ENCODE data around the gene RNF224. TPM values are rescaled to one million over a fixed set of nuclear protein-coding genes. Genes with fewer than 3 reads are reported as not detected.
A peak's percentile ranks its signal among the peaks of the same experiment; 100 is the strongest.

The RNF224 gene
- total RNA-seq, 6 experiments from 2014 or later, result not detected

DNA sequence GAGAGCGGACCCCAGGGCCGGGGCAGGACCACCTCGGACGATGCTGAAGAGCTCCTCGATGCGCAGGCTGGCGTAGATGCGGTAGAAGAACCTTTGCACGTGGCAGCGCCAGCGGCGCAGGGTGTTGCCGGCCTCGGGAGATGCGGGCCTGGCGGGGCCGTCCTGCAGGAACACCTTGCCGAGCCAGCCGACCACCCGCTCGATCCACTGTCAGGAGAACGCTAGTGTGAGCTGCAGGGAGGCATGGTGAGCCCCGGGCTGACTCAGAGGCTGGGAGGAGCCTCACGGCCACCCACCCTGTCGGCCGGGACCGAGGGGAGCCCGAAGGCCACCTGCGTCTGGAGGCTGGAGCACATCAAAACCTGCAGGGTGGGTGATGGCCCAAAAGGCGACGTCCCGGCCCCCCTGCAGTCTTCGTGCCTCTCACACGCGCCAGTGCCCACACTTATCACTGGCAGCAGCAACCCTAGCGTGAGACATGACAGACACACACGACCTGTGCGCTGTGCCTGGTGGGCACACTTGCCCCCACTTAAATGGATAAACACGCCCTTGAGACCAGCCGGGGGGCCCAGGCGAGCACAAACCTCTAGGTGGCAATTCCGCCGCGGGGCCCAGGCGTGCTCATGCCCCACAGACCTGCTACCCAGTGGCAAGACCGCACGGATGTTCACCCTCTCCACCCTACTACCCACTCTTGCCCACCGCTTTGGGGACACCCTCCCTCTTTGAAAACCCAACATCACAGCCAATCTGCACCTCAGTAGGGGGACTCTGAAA is 42.2 kb upstream of the RNF224 start:
- Histone ChIP-seq H3K4me3 (no peak overlapping the region), H3K27me3 (no peaks in the 10 kb centered on the region), H3K36me3 (peaks cover 0 to 42% (median 15%) of the 10 kb centered on the region in 4 donors), H3K9me3 (no peaks in the 10 kb centered on the region), H3K4me1 (peaks cover 0 to 25% (median 12%) of the 10 kb centered on the region in 4 donors), H3K27ac (no peak overlapping the region)
- intact Hi-C loops (cut with DNase I), result loop anchor here in 1 of 2 donors (10.0 kb wide), 1 partner anchor 50 kb away; the partner anchor contains the start of gene SLC34A3
- TF ChIP-seq POLR2A (IDR thresholded peaks at IDR 0.05), result no peak
- TF ChIP-seq, protein P1, sequence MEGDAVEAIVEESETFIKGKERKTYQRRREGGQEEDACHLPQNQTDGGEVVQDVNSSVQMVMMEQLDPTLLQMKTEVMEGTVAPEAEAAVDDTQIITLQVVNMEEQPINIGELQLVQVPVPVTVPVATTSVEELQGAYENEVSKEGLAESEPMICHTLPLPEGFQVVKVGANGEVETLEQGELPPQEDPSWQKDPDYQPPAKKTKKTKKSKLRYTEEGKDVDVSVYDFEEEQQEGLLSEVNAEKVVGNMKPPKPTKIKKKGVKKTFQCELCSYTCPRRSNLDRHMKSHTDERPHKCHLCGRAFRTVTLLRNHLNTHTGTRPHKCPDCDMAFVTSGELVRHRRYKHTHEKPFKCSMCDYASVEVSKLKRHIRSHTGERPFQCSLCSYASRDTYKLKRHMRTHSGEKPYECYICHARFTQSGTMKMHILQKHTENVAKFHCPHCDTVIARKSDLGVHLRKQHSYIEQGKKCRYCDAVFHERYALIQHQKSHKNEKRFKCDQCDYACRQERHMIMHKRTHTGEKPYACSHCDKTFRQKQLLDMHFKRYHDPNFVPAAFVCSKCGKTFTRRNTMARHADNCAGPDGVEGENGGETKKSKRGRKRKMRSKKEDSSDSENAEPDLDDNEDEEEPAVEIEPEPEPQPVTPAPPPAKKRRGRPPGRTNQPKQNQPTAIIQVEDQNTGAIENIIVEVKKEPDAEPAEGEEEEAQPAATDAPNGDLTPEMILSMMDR (IDR thresholded peaks at IDR 0.05), result no peak
- WGBS (ENCODE audit: insufficient coverage, low coverage, low lambda C conversion rate, missing lambda C conversion rate), result 92% methylated on average over 7 of the region's 48 CpGs
- ATAC-seq (no peak), DNase-seq (no peak)

DNA sequence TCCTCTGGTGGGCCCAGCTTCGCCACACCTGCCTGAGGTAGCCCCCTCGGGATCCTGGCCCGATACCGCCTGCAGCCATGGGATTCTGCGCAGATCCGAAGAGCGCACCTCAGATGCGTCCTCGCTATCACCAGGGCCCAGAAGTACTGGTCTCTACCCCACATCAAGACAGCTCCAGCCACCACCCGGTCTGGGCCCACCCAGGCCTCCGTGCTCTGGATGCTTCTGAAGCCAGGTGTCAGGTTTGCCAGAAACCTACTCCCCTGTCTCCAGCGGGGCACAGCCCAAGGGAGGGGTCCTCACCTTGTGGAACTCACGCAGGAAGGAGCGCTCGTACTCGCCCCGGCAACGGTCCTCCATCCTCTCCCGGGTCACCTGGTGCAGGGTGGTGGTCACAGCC is 41.4 kb upstream of the RNF224 start:
- Histone ChIP-seq H3K4me1 (peaks cover 0 to 32% (median 15%) of the 10 kb centered on the region in 4 donors), H3K4me3 (no peak overlapping the region), H3K27ac (no peak overlapping the region), H3K27me3 (no peaks in the 10 kb centered on the region), H3K36me3 (peaks cover 0 to 41% (median 13%) of the 10 kb centered on the region in 4 donors), H3K9me3 (no peaks in the 10 kb centered on the region)
- TF ChIP-seq, protein P1 (IDR thresholded peaks at IDR 0.05), result no peak
- no peak for TF ChIP-seq POLR2A (IDR thresholded peaks at IDR 0.05)
- ATAC-seq (no peak), DNase-seq (no peak)
- intact Hi-C loops (cut with DNase I), result loop anchor here in 1 of 2 donors (10.0 kb wide), 1 partner anchor 49 kb away; the partner anchor contains the start of gene SLC34A3
- WGBS (ENCODE audit: insufficient coverage, low coverage, low lambda C conversion rate, missing lambda C conversion rate), result 0% methylated on average over 1 of the region's 19 CpGs

DNA sequence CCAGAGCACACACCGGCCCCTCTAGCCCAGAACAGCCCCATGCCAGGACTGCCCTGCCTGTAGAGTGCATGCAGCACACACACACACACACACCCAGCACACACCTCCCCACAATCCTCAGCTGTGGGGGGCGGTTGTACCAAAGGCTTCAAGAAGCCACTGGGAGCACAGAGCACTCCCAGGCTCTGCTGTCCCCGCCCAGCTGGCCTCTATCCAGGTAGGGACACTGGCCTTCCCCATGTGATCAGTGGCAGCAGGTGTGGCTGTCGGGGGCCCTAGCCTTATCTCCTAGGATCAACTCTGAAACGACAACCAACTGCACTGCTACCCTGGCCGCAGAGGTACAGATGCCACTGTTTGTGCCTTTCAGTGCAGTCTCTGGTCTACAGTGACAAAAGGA is 40.9 kb upstream of the RNF224 start:
- no peak overlapping the region for H3K4me3 ChIP-seq
- H3K27ac ChIP-seq, result no peak overlapping the region
- ATAC-seq, result no peak
- no peak for DNase-seq
- TF ChIP-seq, protein P1 (IDR thresholded peaks at IDR 0.05), result no peak
- TF ChIP-seq POLR2A (IDR thresholded peaks at IDR 0.05), result no peak
- WGBS (ENCODE audit: insufficient coverage, low coverage, low lambda C conversion rate, missing lambda C conversion rate), result no CpG with 5 or more reads among the region's 6 CpGs
- H3K27me3 ChIP-seq, result no peaks in the 10 kb centered on the region
- intact Hi-C loops (cut with DNase I), result loop anchor here in 1 of 2 donors (10.0 kb wide), 1 partner anchor 48 kb away; the partner anchor contains the start of gene SLC34A3
- H3K9me3 ChIP-seq, result no peaks in the 10 kb centered on the region
- H3K4me1 ChIP-seq, result peaks cover 0 to 34% (median 15%) of the 10 kb centered on the region in 4 donors
- peaks cover 0 to 36% (median 13%) of the 10 kb centered on the region in 4 donors for H3K36me3 ChIP-seq

DNA sequence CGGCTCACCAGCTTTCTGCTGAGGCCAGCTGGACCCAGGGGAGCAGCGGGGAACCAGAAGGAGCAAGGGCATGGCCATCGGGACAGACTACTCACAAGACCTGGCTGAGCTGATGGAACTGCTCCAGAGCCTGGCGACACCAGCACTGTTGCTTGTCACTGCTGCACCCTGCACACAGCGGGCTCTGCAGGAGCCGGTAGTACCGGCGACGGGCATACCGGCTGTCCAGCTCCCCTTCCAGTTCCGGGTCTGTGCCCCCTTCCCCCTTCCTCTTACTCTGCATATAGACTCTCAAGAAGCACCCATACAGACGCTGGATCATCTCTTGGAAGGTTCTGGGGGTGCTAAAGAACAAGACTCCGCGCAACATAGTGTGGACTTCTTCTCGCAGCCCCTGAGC is 39.9 kb upstream of the RNF224 start:
- DNase-seq (no peak), ATAC-seq (no peak)
- no peak overlapping the region for H3K27ac ChIP-seq
- H3K9me3 ChIP-seq, result no peaks in the 10 kb centered on the region
- TF ChIP-seq, protein P1 (IDR thresholded peaks at IDR 0.05), result no peak
- no peak for TF ChIP-seq POLR2A (IDR thresholded peaks at IDR 0.05)
- WGBS (ENCODE audit: insufficient coverage, low coverage, low lambda C conversion rate, missing lambda C conversion rate), result 100% methylated on average over 1 of the region's 15 CpGs
- intact Hi-C loops (cut with DNase I), result loop anchor here in 1 of 2 donors (10.0 kb wide), 1 partner anchor 47 kb away; the partner anchor contains the start of gene SLC34A3
- H3K4me3 ChIP-seq, result peak overlapping the region; percentile 90 to 100 (median 98)
- H3K27me3 ChIP-seq, result no peaks in the 10 kb centered on the region
- peaks cover 0 to 34% (median 15%) of the 10 kb centered on the region in 4 donors for H3K4me1 ChIP-seq
- H3K36me3 ChIP-seq, result peaks cover 0 to 30% (median 12%) of the 10 kb centered on the region in 4 donors
